Measurements from ENCODE around the gene ZC3H18.

Gene ZC3H18

DNA sequence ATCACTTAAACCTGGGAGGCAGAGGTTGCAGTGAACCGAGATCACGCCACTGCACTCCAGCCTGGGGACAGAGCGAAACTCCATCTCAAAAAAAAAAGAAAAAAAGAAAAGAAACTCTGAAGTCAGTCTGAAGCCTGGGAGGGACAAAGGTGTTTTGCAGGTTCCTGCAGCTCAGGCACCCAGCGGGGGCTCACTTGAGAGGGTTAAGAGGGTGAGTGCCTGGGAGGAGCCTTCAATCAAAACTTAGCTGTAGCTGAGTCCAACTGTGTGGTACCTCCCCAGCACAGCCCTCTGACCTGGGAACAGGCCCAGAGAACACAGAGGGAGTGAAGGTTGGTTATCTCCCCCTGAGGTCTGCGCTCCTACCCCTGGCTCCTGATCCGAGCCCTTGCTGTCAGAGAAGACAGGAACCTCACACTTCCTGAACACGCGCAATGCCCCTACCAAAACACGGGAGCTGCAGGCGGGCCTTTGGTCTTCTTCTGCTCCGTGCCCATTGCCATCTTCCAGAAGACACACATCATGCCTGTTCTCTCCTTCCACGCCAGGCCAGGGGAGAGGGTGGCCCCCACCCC lies 20.4 kb upstream of the ZC3H18 start:
- DNase-seq (ENCODE audit: low read depth in 2 of 2) = no peak

- no peak for DNase-seq (ENCODE audit: low read depth in 2 of 2)
Measured at GRCh38 chr16:88550246-88550661, 19.9 kb upstream of the ZC3H18 start.

DNA sequence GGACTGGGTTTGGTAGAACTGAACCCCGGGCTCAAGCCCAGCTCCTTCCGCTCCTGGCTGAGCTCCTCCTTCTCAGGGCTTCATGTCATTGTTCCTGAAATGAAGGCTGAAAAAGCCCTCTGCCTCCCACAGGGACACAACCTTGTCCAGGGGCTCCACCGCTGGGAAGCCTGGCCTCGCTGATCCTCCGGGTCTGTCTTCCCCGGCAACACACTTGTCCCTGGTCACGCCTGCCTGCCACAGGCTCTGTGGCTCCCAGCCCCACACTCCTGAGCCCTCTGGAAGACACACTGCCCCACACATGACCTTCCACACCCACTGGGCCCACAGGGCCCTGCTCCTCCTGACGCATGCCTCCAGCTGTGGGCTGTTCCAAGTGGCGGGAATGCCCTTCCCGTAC lies 18.0 kb upstream of the ZC3H18 start:
- DNase-seq (ENCODE audit: low read depth in 2 of 2) = no peak

GRCh38 chr16:88552815-88553214 lies 17.4 kb upstream of the ZC3H18 start:
- no peak for DNase-seq (ENCODE audit: low read depth in 2 of 2)

DNA sequence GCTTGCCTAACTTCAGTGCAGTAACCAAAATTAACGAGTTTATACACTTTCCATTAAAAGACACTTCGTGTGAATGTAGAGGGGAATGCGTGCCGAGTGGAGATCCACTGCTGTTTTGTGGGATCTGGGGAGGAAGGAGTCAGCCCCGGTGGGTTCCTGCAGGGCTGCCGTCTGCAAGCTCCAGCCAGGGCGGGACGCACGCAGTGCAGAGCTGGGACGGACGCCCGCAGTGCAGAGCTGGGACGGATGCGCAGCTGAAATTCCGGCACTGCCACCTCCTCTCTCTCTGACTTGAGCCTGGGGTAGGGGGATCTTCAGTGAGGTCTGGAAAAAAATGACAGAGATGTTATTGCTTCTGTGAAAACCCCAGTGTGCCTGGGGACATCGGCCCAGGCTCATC lies 16.5 kb upstream of the ZC3H18 start:
- DNase-seq (ENCODE audit: low read depth in 2 of 2) = no peak

- DNase-seq (ENCODE audit: low read depth in 2 of 2) = no peak
Measured at GRCh38 chr16:88554711-88555264, 15.4 kb upstream of the ZC3H18 start.

DNA sequence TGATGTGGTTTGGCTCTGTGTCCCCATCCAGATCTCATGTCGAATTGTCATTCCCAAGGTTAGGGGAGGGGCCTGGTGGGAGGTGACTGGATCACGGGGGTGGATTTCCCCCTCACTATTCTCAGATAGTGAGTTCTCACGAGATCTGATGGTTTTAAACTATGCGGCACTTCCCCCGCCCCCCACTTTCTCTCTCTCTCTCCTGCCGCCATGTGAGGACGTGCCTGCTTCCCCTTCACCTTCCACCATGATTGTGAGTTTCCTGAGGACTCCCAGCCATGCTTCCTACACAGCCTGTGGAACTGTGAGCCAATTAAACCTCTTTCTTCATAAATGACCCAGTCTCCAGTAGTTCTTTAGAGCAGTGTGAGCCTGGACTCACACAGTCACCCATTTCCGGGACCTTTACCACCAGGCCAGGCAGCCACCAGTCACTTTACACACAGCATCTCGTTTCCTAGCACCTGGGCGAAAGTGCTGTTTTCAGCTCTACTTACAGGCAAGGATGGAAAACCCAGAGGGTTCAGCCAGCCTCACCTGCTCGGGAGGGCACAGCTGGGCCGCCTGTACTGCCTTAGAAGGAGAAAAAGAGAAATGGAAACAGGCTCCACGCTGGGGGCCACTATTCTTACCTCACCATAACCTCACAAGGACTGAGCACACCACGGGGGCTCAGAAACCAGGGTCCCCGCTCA lies 13.8 kb upstream of the ZC3H18 start:
- DNase-seq (ENCODE audit: low read depth in 2 of 2) = no peak

DNA sequence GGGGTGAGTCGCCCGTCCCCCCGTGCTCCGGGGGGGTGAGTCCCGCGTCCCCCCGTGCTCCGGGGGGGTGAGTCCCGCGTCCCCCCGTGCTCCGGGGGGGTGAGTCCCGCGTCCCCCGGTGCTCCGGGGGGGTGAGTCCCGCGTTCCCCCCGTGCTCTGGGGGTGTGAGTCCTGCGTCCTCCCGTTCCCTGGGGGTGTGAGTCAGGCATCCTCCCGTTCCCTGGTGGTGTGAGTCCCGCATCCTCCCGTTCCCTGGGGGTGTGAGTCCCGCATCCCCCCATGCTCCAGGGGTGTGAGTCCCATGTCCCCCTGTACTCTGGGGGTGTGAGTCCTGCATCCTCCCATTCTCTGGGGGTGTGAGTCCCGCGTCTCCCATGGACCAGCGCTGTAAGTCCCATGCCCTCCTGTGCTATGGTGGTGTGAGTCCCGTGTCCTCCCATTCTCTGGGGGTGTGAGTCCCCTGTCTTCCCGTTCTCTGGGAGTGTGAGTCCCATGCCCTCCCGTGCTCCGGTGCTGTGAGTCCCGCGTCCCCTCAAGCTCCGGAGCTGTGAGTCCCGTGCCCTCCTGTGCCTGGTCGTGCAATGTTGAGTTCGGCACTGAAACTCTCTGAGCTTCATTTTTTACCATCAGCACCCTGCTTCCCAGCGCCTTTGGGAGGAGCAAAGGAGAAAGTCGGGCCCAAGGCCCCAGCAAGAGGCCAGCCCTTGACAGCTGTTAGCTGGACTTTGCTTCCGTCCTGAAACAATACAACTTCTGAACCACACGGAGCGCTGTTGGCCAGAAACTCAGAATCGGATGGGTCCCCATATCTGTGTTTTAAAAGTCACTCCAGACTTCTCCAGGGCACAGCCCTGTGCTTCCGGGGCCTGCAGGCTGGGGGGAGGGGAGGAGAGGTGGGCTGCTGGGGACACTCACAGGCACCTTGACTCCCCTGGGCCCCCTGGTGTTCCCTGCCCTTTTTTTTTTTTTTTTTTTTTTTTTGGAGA lies 11.5 kb upstream of the ZC3H18 start:
- no peak for DNase-seq (ENCODE audit: low read depth in 2 of 2)

DNA sequence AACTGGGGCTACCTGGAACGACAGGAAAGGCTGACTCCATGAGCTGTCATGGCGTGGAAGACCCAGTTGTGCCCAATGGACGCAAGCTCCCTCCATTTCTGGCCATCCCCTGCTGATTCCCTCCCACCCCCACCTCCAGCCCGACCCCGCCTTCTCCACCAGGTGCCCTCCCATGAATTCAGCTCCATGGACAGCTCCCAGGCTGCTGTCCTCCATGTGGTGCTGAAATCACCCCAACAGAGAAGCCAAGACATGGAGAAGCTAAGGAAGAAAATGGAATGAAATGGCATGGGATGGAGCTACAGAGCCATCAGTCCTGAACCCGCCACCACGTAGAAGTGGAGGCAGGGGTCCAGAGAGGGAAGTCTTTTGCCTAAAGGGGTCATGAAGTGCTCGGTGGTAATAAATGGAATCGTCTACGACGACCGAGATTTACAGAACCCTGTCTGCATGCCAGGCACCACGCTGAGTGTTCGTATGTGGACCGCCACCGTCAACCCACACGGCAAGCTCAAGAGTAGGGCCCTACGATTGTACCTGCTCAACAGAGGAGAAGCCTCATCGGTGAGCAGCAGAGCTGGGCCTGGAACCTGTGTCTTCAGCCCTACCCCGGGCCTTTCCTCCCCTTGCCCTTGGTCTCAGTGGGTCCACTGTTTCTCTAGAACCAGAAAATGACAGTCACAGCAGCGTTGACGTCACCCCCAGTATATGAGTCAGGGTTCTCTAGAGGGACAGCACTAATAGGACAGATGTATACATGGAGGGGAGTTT lies 9.3 kb upstream of the ZC3H18 start:
- no peak for DNase-seq (ENCODE audit: low read depth in 2 of 2)

- peak; percentile 32 to 40 for DNase-seq (ENCODE audit: low read depth in 2 of 2)
Measured at GRCh38 chr16:88561485-88562359, 8.5 kb upstream of the ZC3H18 start.

DNA sequence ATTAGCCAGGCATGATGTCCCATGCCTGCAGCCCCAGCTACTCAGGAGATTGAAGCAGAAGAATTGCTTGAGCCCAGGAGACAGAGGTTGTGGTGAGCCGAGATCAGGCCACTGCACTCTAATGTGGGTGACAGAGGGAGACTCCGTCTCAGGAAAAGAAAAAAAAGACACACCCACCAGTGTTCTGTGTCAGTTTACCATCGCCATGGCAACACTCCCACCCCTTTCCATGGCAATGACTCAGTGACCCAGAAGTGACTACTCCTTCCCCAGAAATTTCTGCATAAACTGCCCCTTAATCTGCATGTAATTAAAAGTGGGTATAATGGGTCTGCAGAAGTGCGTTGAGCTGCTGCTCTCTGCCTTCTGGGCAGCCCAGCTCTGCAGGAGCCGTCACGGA lies 4.0 kb upstream of the ZC3H18 start:
- DNase-seq (ENCODE audit: low read depth in 2 of 2) = peak; percentile 72 to 77

DNA sequence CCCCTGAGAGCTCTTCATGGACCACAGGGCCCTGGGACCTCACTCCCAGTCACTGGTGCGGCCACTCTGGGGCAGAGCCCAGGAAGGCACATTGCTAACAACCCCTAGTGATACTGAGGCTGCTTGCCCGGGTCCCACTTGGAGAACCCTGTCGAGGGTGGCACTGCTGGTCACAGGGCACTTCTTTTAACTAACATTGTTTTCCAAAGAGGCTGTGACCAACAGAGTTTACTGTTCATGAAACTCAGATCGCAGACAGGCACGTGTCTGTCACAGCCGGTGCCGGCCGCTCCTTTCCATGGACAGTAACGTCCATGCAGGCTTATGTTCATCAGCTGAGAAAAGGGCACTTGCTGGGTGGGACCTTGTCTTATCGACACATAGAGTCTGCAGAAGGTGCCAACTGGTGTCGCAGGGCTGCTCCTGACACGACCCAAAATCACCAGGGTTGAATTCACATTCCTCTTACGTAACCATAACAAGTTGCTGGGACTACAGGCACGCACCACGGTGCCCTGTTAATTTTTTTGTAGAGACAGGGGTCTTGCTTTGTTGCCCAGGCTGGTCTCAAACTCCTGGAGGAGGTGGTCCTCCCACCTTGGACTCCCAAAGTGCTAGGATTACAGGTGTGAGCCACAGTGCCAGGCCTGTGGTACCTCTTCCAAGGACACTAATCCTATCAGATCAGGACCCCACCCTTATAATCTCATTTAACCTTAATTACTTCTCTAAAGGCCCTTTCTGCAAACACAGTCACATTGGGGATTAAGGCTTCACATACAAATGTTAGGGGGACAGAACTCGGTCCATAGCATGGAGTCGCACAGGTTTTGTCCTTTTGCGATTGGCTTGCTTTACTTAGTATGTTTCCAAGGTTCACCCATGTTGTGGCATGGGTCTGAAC lies 1.2 kb upstream of the ZC3H18 start:
- DNase-seq (ENCODE audit: low read depth in 2 of 2) = no peak

DNA sequence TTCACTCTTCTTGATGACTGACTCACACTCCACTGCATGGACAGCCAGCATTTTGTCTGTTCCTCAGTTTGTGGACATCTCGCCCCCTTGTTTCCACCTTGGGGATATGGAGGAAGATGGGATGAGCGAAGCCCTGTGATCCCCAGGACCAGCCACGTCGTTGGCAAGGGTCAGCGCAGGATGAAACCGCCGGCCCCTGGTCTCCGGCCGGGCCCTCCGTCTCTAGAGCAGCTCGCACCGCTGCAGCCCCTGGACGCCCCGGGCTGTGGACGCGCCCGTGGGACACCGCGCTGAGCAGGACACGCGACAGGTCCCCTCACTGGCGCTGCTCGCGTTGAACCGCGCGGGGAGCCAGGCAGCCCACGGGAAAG lies 604 bp upstream of the ZC3H18 start:
- no peak for DNase-seq (ENCODE audit: low read depth in 2 of 2)

DNA sequence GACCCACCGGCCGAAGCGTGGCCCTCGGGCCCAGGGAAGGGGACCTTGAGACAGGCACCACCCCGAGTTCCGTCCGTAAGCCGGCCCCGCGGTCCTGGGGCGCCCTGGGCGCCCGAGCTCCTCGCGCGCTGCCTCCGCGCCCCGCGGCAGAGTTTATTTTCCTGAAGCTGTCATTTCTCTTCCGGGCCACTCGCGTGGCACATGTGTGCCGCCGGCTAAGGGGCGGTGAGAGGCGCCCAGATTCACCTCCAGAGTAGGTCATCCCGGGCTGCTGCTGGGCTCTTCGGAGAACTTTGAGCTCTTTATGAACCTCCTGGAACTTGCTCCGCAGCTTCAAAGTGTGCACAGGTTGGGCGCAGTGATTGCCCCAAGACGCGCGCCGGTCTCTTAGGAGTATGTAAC lies 489 bp downstream of the ZC3H18 start:
- peak in 1 of 2 donors; percentile 18 for DNase-seq (ENCODE audit: low read depth in 2 of 2)

DNA sequence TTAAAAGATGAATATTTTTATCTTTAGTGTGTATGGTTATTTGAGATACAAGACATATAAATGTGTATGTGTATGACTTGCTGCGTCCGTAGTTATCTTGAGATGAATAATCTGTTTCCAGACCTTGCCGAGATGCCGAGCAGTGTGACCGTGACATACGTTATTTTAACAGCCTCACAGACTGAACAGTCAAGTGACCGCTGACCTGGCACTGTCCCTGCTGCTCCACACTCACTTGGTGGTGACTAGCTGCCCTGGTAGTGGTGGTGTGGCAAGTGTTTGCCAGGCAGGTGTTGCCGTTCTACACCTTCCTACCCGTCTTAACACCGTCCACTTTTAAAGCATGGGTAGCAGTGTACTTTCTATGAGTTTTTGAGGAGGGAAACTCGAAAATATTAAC lies 5.0 kb downstream of the ZC3H18 start:
- no peak for DNase-seq (ENCODE audit: low read depth in 2 of 2)

- no peak for DNase-seq (ENCODE audit: low read depth in 2 of 2)
Measured at GRCh38 chr16:88576307-88576706, 6.1 kb downstream of the ZC3H18 start.

GRCh38 chr16:88577166-88577565 lies 7.0 kb downstream of the ZC3H18 start:
- no peak for DNase-seq (ENCODE audit: low read depth in 2 of 2)

DNA sequence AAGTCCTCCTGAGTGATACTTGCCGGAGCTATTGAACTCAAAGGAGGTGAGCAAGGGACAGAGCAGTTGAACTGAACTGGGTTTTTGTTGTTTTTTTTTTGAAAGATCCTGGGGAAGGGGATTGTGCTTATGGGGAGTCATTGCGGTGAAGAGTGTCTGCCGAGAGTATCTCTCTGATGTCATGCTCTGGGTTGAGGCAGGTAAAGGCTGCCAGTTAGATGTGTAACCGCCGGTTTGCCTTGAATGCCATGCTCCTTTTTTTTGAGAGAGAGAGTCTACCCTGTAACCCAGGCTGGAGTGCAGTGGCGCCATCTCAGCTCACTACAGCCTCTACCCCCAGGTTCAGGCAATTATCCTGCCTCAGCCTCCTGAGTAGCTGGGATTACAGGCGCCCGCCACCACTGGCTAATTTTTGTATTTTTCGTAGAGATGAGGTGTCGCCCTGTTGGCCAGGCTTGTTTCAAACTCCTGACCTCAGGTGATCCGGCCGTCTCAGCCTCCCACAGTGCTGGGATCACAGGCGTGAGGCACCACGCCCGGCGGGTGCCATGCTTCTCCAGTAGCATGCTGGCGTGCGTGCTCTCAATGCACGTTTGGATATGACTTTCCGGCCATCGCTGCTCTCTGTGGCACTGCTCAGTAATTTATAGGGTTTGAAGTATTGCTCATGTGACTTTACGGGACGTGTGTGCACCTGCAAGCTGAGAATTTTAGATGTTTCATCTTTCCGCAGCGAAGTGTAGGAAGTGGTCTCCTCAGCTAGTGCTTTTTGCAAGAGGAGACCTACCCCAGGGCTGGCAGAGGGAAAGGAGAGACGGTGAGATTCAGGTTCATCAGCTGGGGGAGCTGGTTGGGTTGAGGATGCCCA lies 8.5 kb downstream of the ZC3H18 start:
- no peak for DNase-seq (ENCODE audit: low read depth in 2 of 2)

DNA sequence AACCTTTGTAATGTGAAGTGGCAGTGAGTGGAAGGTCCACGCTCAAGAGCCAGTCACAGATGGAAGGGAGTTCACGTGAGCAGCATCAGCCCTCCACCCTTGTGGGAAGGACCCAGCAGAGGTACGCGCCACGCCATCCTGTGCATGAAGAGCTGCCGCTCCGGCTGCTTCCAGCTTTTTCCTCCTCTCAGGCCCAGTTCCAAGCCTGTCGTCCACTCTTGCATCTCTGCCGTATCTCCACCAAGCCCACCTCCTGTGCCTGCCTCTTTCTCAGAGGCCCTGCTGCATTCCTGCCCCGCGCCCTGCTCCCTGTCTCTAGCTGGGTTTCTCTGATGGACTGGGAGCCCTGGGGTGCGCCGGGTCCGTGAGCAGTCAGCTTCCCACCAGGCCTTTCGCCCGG lies 10.2 kb downstream of the ZC3H18 start:
- no peak for DNase-seq (ENCODE audit: low read depth in 2 of 2)

All from stimulated activated CD4-positive, alpha-beta T cell treated with anti-CD3 and anti-CD28 coated beads, Interleukin-4, amount 100 ng/mL, for 48 hours (primary cell).